ENCODE results near the gene UBALD1. TPM values are rescaled to one million over a fixed set of nuclear protein-coding genes. Genes with fewer than 3 reads are reported as not detected.

The UBALD1 gene
- total and polyA plus RNA-seq, 2 donors (not counting 1 experiment from before 2014, with no cell fraction given): 25.6 to 31.7 TPM

GRCh38 chr16:4663777-4664465, 49.2 kb upstream of the UBALD1 start:
- Histone ChIP-seq H3K36me3 (replicated peaks in 1 of 2; ENCODE audit: control extremely low read depth in 1 of 2, control insufficient read depth in 1 of 2, extremely low read depth in 1 of 2, insufficient read depth in 2 of 2, low read length in 1 of 2) (peaks cover 4 to 36% of the 10 kb centered on the region in 2 experiments), H3K4me3 (ENCODE audit: control extremely low read depth in 1 of 5, extremely low read depth in 1 of 5, insufficient read depth in 1 of 5, low read depth in 2 of 5, low read length in 4 of 5) (no peak overlapping the region), H3K4me1 (ENCODE audit: control insufficient read depth in 2 of 2, insufficient read depth in 2 of 2, low read length in 2 of 2) (peaks cover 17 to 36% of the 10 kb centered on the region in 2 donors), H3K9me3 (ENCODE audit: control extremely low read depth in 1 of 3, control insufficient read depth in 2 of 3, insufficient read depth in 1 of 3, low read length in 2 of 3) (no peaks in the 10 kb centered on the region), H3K27me3 (replicated peaks in 1 of 4; ENCODE audit: control extremely low read depth in 1 of 4, control insufficient read depth in 3 of 4, insufficient read depth in 4 of 4, low read length in 3 of 4) (no peaks in the 10 kb centered on the region), H3K79me2 (ENCODE audit: control insufficient read depth, insufficient read depth, low read length) (peaks cover 10% of the 10 kb centered on the region), H3K4me2 (replicated peaks; ENCODE audit: low read depth, low read length, poor library complexity, severe bottlenecking) (peak overlapping the region; percentile 7), H3K9ac (ENCODE audit: low read length) (no peak overlapping the region), H4K20me1 (ENCODE audit: control insufficient read depth, insufficient read depth, low read length, poor library complexity, severe bottlenecking) (peaks cover 14% of the 10 kb centered on the region), H2AFZ (ENCODE audit: insufficient read depth, low read depth, low read length, poor library complexity, severe bottlenecking) (no peak overlapping the region), H3K27ac (ENCODE audit: low read length in 2 of 2) (no peak overlapping the region)
- Mint-ChIP-seq H3K27me3 (no peaks in the 10 kb centered on the region), H3K27ac (peak overlapping the region; percentile 22), H3K9me3 (ENCODE audit: insufficient read depth) (no peaks in the 10 kb centered on the region), H3K4me3 (peak overlapping the region; percentile 35), H3K4me1 (peaks cover 23% of the 10 kb centered on the region)
- TF ChIP-seq EZH2 (IDR thresholded peaks at IDR 0.05; ENCODE audit: borderline replicate concordance, insufficient read depth, low read depth, low read length, poor library complexity, severe bottlenecking): no peak
- WGBS (ENCODE audit: insufficient coverage): 37% methylated on average over 23 of the region's 25 CpGs
- DNase-seq: no peak
- ChIA-PET POLR2A (no interaction called here), CTCF (no interaction called here)
- intact Hi-C loops (cut with micrococcal nuclease): no loop called here
- no peak for ATAC-seq (ENCODE audit: low read depth)

GRCh38 chr16:4663465-4663776, 48.7 kb upstream of the UBALD1 start:
- intact Hi-C loops (cut with micrococcal nuclease): no loop called here
- 36% methylated on average over 5 of the region's 5 CpGs for WGBS (ENCODE audit: insufficient coverage)

More at GRCh38 chr16:4663465-4663776, 48.7 kb upstream of the UBALD1 start:
- TF ChIP-seq EZH2 (IDR thresholded peaks at IDR 0.05; ENCODE audit: borderline replicate concordance, insufficient read depth, low read depth, low read length, poor library complexity, severe bottlenecking): no peak
- Mint-ChIP-seq H3K27ac (peak overlapping the region; percentile 6), H3K4me1 (peaks cover 23% of the 10 kb centered on the region), H3K9me3 (ENCODE audit: insufficient read depth) (no peaks in the 10 kb centered on the region), H3K4me3 (no peak overlapping the region), H3K27me3 (no peaks in the 10 kb centered on the region)
- H3K4me1 ChIP-seq (ENCODE audit: control insufficient read depth in 2 of 2, insufficient read depth in 2 of 2, low read length in 2 of 2): peaks cover 17 to 36% of the 10 kb centered on the region in 2 donors
- ChIA-PET POLR2A (no interaction called here), CTCF (no interaction called here)
- H3K4me3 ChIP-seq (ENCODE audit: control extremely low read depth in 1 of 5, extremely low read depth in 1 of 5, insufficient read depth in 1 of 5, low read depth in 2 of 5, low read length in 4 of 5): no peak overlapping the region
- no peak for ATAC-seq (ENCODE audit: low read depth)
- H3K4me2 ChIP-seq (replicated peaks; ENCODE audit: low read depth, low read length, poor library complexity, severe bottlenecking): no peak overlapping the region
- no peak for DNase-seq
- H3K9ac ChIP-seq (ENCODE audit: low read length): no peak overlapping the region
- H3K27ac ChIP-seq (ENCODE audit: low read length in 2 of 2): no peak overlapping the region
- peaks cover 14% of the 10 kb centered on the region for H4K20me1 ChIP-seq (ENCODE audit: control insufficient read depth, insufficient read depth, low read length, poor library complexity, severe bottlenecking)
- H3K36me3 ChIP-seq (replicated peaks in 1 of 2; ENCODE audit: control extremely low read depth in 1 of 2, control insufficient read depth in 1 of 2, extremely low read depth in 1 of 2, insufficient read depth in 2 of 2, low read length in 1 of 2): peaks cover 2 to 35% of the 10 kb centered on the region in 2 experiments
- no peaks in the 10 kb centered on the region for H3K9me3 ChIP-seq (ENCODE audit: control extremely low read depth in 1 of 3, control insufficient read depth in 2 of 3, insufficient read depth in 1 of 3, low read length in 2 of 3)
- H2AFZ ChIP-seq (ENCODE audit: insufficient read depth, low read depth, low read length, poor library complexity, severe bottlenecking): no peak overlapping the region
- H3K79me2 ChIP-seq (ENCODE audit: control insufficient read depth, insufficient read depth, low read length): peaks cover 10% of the 10 kb centered on the region
- H3K27me3 ChIP-seq (replicated peaks in 1 of 4; ENCODE audit: control extremely low read depth in 1 of 4, control insufficient read depth in 3 of 4, insufficient read depth in 4 of 4, low read length in 3 of 4): no peaks in the 10 kb centered on the region
